G401 (cell line): ENCODE results near the gene PIH1D2. TPM values are rescaled to one million over a fixed set of nuclear protein-coding genes. Genes with fewer than 3 reads are reported as not detected.
"Not testable (repeated sequence)": the region's sequence is repeated elsewhere in the genome, so short reads cannot be mapped to it uniquely, and the experiment has no call there.

Source experiments
- DNase-seq: peaks from one replicate; pipeline ENCODE4 v3.0.0-alpha.2; 2015; ENCODE audit warnings: low spot score
- in situ Hi-C: cut with HindIII; loops from 2 replicates; pipeline ENCODE4 v1.10.0; 2016; ENCODE audit warnings: low sequenced_read_pairs, mixed read lengths
- total RNA-seq: library from RNA; depleted of rRNA; stranded (reverse); fragments of >200 nt; shearing (Covaris generic); gene quantifications from 2 replicates; pipeline ENCODE4 v1.2.3, GENCODE V29; 2014; rRNA removed

The PIH1D2 gene
- 2.6 and 4.4 TPM in 2 replicates for total RNA-seq

- in situ Hi-C loops: no loop called here
Observed at GRCh38 chr11:112073941-112074811, at the start of gene PIH1D2, which contains the start of gene NKAPD1. TSS of gene PIH1D2 (minus strand) at chr11:112074017. CDS start at chr11:112073174, 843 bp downstream. TSS of gene NKAPD1 (plus strand) at chr11:112074299. CDS start at chr11:112075575, 1,276 bp downstream.

DNA sequence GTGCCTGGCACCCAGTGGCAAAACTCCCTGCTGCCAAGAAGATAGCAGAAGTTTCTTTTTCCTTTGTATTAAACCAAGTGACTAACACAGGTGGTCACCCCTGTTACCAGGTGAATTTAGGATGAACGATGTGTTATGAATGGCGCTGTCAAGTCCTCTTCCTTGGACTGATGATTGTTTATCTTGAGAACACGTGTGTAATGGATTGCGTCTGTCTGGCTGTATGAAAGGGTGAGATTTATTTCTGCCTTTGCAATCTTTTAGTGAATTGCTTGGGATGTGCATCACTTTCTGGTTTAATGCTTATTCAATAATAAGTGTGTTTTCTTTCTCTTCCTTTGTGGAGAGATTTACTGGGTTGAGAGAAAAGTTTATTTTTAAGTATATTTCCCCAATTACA lies 49.3 kb upstream of the PIH1D2 start:
- DNase-seq: no peak
- in situ Hi-C loops: no loop called here

More at GRCh38 chr11:112073941-112074811, at the start of gene PIH1D2, which contains the start of gene NKAPD1:
- DNase-seq: peak; percentile 91

DNA sequence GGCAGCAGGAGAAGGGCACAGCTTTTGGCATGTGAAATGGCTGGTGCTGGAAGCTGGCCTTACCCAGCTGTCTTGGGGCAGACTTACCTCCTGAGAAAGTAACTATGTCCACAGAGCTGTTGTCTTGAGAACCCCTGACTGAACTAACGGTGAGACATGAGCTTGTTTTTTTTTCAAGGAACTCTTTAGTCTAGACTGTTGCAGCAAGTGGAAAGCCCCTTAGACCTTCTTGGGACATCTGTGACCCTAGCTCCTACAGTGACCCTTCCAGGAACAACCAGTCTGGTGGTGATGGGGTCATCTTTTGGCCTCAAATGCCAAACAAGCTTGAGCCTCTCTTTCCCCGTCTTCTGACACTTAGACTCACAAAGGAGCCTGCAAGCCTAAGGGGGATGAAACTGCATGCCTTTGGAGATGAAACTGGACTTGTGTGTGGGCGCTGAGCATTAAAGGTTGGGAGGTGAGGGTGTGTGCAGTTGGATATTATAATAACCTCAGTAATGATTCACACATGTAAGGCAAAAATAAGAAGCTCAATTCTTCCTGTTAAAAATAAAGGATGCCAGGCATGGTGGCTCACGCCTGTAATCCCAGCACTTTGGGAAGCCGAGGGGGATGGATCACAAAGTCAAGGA lies 48.3 kb upstream of the PIH1D2 start:
- in situ Hi-C loops: no loop called here
- no peak for DNase-seq

DNA sequence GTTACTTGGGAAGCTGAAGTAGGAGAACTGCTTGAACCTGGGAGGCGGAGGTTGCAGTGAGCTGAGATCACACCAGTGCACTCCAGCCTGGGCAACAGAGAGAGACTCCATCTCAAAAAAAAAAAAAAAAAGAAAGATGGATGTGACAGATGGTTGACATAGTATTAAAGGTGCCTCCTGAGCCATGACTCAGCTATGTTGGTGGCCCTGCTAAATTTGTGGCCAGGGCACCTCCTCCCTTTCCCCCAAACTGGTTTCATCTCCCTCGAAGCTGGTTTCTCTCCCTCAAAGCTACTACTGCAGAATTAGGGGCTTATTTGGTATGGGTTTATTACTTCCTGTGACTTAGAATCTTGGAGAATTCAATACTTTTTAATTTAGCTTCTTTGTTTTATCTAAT lies 44.4 kb upstream of the PIH1D2 start:
- in situ Hi-C loops: no loop called here

GRCh38 chr11:112115386-112115785 lies 41.6 kb upstream of the PIH1D2 start:
- DNase-seq: no peak
- in situ Hi-C loops: no loop called here

More for the DNA sequence above, 44.4 kb upstream of the PIH1D2 start:
- no peak for DNase-seq

GRCh38 chr11:112114460-112114859 lies 40.6 kb upstream of the PIH1D2 start:
- DNase-seq: no peak
- in situ Hi-C loops: no loop called here

DNA sequence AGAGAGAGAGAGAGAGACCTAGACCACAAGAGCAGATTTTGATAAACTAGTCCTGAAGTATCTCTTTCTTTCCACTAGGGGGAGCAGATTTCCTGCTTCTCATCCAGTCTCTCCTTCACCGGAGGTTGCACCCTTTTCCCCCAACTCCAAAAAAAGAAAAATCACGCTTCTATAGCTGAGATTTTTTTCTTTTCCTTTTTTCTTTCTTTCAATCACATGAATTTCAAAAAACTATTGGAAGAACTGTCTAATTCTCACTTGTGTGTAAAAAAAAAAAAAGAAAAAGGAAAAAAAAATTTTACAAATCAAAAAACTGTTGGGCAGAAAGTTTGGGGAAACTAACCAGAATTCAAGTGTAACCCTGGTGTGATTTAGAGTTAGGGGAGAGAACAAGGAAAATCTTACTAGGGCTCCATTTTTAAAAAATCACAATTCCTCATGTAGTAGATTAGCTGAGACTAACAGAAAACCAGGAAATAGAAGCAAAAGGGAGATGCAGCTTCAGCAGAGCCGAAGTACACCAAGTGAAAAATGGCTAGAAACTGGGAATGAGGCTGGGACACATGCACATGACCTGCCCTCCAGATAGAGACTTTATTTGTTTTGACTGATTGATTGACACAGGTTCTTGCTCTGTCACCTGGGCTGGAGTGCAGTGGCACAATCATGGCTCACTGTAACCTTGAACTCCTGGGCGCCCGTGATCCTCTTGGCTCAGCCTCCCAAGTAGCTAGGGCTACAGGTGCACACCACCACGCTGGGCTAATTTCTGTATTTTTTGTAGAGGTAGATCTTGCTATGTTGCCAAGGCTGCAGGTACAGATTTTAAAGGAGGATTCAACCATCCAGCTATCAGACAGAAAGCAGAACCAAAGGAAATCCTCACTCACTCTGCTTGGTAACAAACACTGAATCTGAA lies 40.0 kb upstream of the PIH1D2 start:
- in situ Hi-C loops: no loop called here

GRCh38 chr11:112106070-112106469 lies 32.3 kb upstream of the PIH1D2 start:
- in situ Hi-C loops: no loop called here
- DNase-seq: no peak

More for the DNA sequence above, 40.0 kb upstream of the PIH1D2 start:
- peak; percentile 58 for DNase-seq

- in situ Hi-C loops: no loop called here
- DNase-seq: no peak
Observed at GRCh38 chr11:112103446-112103845, 29.6 kb upstream of the PIH1D2 start.

- in situ Hi-C loops: no loop called here
- DNase-seq: no peak
Observed at GRCh38 chr11:112100462-112100861, 26.6 kb upstream of the PIH1D2 start.

DNA sequence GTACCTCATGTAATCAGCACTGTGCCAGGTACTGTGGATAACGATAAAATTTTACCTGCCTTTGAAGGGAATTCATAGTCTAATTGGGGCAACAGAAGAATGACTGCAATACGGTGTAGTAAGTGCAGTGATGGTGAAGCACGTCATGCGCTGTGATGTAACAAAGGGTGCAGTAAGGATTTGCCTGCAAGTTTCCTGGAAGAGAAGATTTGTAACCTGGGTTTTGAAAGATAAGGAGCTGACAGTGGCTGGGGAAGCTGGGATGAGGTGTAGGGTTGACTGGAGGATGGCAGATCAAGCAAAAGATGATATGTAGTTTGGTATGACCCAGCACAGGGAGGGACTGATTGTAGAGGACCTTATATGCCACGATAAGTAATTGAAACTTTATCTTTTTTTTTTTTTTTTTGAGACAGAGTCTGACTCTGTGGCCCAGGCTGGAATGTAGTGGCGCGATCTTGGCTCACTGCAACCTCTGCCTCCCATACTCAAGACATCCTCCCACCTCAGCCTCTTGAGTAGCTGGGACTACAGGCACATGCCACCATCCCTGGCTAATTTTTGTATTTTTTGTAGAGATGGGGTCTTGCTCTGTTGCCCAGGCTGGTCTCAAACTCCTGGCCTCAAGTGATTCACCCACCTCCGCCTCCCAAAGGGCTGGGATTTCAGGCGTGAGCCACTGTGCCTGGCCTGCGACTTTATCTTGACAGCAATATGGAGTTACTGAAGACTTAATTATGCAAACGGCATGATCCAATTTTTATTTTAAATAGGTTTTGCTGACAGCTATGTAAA lies 24.1 kb upstream of the PIH1D2 start:
- in situ Hi-C loops: no loop called here

GRCh38 chr11:112096194-112096593 lies 22.4 kb upstream of the PIH1D2 start:
- in situ Hi-C loops: no loop called here
- DNase-seq: no peak

More for the DNA sequence above, 24.1 kb upstream of the PIH1D2 start:
- no peak for DNase-seq

DNA sequence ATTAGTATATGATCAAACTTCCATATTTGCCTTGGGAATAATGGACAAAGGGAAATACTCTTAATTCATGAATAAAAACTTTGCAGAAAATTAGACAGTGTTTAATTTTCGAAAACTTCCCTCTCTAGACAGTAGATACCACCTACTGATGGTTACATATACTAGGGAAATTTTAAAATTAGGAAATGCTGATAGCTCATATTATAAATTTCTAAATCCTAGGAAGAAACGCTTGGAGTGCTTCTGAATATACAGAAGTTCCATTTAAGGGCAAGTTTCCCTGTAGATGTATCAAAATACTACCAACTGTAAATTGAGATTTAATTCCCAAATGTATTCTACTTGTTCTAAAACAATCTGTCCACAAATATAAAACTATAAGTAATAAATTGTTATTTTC lies 21.5 kb upstream of the PIH1D2 start:
- DNase-seq, in situ Hi-C loops: not testable (repeated sequence)

DNA sequence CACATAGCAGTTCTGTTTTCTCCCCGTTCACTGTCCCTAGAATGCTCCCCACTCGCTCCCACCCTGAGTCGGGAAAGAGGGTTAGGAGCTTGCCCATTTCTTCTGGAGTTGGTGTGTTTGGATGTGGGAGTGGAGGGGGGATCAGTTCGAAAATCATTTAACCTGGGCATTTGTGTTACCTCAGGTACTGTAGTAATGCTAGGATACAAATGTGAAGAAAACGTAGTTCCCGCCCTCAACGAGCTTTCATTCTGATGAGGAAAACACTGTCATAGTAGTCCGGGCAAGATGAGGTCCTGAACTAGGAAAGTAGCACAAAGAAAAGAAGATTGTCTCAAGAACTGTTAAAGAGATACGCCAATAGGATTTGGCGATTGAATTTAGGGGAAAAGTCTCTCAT lies 13.4 kb upstream of the PIH1D2 start:
- no peak for DNase-seq
- in situ Hi-C loops: no loop called here

- peak; percentile 97 for DNase-seq
- in situ Hi-C loops: no loop called here
Observed at GRCh38 chr11:112086422-112087191, 12.8 kb upstream of the PIH1D2 start, which contains the start of the genes SDHD and TIMM8B. TSS of gene SDHD (plus strand) at chr11:112086873. CDS start at chr11:112086908, 35 bp downstream. TSS of gene TIMM8B (minus strand) at chr11:112086756. CDS start at chr11:112086723, 33 bp downstream.

DNA sequence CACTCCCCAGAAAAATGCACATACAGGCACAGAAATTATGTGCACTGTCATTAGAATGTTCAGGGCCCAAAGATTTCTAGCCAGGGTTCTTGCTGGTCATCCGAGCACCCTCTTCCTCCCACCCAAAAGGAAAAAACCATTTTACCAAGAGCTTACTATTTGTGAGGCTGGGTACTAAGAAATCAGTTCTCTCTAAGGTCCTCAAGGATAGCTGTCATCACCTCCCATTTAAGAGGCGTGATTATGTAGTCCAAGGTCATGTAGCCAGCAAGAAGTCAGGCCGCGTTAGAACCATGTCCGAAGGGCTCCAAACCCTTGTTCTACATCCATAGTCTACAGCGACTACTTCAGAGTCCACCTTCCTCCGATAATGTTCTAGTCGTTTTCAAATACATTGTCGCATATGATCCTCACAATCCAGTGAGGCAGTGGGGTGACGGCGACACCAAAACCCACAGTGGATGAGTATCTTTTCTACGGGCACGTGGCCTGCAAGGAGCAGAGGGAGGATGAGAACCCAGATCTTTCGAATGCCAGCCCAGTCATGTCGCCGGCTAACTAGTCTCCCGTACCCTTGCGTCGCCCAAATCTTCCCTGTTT lies 12.1 kb upstream of the PIH1D2 start:
- in situ Hi-C loops: no loop called here
- DNase-seq: no peak

- DNase-seq: no peak
- in situ Hi-C loops: no loop called here
Observed at GRCh38 chr11:112082729-112083128, 8.9 kb upstream of the PIH1D2 start.
